Bronchial epithelial cell (primary cell): ENCODE results near the gene FBN3. TPM values are rescaled to one million over a fixed set of nuclear protein-coding genes. Genes with fewer than 3 reads are reported as not detected.

Source experiments
- DNase-seq: peaks from one replicate; pipeline ENCODE4 v3.0.0-alpha.2; 2010; ENCODE audit warnings: low read depth
- FAIRE-seq: peaks from 2 replicates; lab custom pipeline; 2011; peaks lifted over from hg19 to GRCh38; lab: Jason Lieb, UNC
- H3K27me3 ChIP-seq: 2 replicates; pipeline ENCODE4 v1.5.1; 2011; ENCODE audit warnings: low read length; ENCODE audit not compliant: control insufficient read depth, insufficient read depth
- H3K36me3 ChIP-seq: 2 replicates; pipeline ENCODE4 v1.5.1; 2011; ENCODE audit warnings: low read length; ENCODE audit not compliant: control insufficient read depth, insufficient read depth
- H3K4me3 ChIP-seq: 2 replicates; pipeline ENCODE4 v1.5.1; 2011; ENCODE audit warnings: mild to moderate bottlenecking, low read depth, low read length, control low read depth
- total RNA-seq: library from RNA; depleted of rRNA; stranded (reverse); fragments of >200 nt; gene quantifications from 2 replicates; pipeline ENCODE4 v1.2.1, GENCODE V29; 2014
- TF ChIP-seq, protein P1 (sequence below): IDR thresholded peaks from 2 replicates; pipeline ENCODE4 v1.5.1; 2011; ENCODE audit warnings: mild to moderate bottlenecking, moderate library complexity, low read length, control low read depth, inconsistent platforms; ENCODE audit not compliant: insufficient read depth, severe bottlenecking

Gene FBN3
- total RNA-seq, 1 donor from 2014 or later: not detected

DNA sequence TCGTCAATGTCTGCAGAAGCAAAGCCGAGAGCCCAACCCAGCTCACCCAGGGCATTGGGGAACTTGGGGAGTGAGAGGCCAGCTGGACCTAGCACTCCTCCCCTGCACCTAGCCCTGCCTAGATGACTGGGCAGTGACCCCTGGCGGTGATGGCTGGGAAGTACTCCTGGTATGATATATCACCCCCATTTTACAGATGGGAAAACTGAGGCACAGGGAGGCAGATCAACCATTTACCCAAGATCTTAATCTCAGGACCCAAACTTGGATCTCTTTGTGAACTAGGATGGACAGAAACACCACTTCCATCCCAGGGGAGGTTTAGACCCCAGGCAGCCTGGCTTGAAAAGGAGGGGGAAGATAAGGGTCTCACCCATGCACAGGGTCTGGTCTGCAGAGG, 53.3 kb downstream of the FBN3 start:
- TF ChIP-seq, protein P1, sequence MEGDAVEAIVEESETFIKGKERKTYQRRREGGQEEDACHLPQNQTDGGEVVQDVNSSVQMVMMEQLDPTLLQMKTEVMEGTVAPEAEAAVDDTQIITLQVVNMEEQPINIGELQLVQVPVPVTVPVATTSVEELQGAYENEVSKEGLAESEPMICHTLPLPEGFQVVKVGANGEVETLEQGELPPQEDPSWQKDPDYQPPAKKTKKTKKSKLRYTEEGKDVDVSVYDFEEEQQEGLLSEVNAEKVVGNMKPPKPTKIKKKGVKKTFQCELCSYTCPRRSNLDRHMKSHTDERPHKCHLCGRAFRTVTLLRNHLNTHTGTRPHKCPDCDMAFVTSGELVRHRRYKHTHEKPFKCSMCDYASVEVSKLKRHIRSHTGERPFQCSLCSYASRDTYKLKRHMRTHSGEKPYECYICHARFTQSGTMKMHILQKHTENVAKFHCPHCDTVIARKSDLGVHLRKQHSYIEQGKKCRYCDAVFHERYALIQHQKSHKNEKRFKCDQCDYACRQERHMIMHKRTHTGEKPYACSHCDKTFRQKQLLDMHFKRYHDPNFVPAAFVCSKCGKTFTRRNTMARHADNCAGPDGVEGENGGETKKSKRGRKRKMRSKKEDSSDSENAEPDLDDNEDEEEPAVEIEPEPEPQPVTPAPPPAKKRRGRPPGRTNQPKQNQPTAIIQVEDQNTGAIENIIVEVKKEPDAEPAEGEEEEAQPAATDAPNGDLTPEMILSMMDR: no peak
- FAIRE-seq: no peak
- Histone ChIP-seq H3K36me3 (no peaks in the 10 kb centered on the region), H3K4me3 (no peak overlapping the region), H3K27me3 (no peaks in the 10 kb centered on the region)
- DNase-seq: no peak

DNA sequence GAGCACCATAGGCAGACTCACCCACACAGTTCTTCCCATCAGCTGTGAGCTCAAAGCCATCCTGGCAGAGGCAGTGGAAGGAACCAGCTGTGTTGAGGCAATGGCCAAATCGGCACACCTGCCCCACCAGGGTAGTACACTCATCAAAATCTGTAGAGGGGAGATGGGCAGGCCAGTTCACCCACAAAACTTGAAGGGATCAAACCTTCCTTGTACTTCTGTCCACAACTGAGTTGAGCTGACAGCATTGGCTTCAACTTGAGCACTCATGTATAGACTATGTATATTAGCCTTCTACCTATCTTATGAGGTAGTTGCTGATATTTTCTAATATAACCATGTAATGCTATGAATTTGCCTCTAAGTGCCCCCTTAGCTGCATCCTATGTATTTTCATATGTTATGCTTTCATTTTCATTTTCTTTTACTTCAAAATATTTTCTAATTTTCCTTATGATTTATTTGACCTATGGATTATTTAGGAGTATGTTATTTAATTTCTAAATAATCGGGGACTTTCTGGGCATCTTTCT, 54.0 kb downstream of the FBN3 start:
- no peaks in the 10 kb centered on the region for H3K27me3 ChIP-seq
- H3K4me3 ChIP-seq: no peak overlapping the region
- no peaks in the 10 kb centered on the region for H3K36me3 ChIP-seq
- DNase-seq (no peak), FAIRE-seq (no peak)
- TF ChIP-seq, protein P1: no peak

DNA sequence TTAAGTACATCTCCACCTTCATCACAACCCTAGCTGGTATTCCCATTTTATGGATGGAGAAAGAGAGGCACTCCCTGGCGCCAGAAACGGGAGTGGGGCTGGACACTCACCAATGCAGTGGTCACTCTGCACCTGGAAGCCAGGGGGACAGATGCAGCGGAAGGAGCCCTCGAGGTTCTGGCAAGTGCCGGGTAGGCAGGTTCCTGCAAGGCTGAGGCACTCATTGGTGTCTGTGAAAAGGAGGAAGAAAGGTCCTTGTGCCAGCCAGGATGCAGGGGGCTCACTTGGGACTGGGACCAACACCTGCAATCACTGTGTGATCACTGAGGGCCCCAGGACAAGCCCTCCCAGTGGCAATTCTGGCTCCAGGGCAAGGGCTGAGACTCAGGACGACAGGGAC, 55.1 kb downstream of the FBN3 start:
- no peak for DNase-seq
- Histone ChIP-seq H3K36me3 (no peaks in the 10 kb centered on the region), H3K27me3 (no peaks in the 10 kb centered on the region), H3K4me3 (no peak overlapping the region)
- TF ChIP-seq, protein P1: no peak
- FAIRE-seq: no peak

DNA sequence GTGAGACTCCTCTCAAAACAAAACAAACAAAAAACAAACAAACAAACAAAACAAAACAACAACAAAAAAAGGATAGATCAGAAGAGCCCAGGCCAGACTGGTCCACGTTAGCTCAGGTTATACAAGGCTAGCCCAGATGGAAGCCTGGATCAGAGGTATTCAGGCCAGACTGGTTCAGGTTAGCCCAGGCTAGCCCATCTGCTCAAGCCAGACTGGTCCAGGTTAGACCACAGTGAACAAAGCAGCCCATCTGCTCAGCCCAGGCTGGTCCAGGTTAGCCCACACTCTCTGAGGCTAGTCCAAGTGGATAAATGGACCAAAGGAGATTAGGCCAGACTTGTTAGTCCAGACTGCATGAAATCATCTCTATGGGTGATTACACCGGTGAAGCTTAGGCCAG, 55.7 kb downstream of the FBN3 start:
- FAIRE-seq: no peak

DNA sequence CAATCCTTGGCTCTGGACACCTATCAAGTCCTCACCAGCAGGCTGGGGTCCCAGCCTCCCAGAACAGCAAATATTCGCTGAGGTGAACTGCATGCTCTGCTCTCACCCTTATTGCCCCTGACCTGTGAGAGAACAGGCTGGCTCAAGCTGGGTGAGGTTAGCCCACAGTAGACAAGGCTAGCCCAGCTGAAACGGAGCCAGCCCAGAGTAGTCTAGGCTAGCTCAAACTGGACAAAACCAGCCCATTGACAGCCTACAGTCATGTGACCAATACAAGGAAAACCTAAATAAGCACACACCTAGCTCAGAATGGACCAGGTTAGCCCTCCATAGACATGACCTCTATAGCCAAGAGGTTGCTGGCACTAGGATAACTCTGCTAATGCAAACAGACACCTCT, 58.4 kb downstream of the FBN3 start:
- no peak overlapping the region for H3K4me3 ChIP-seq
- H3K36me3 ChIP-seq: no peaks in the 10 kb centered on the region
- TF ChIP-seq, protein P1: no peak
- FAIRE-seq (no peak), DNase-seq (no peak)
- no peaks in the 10 kb centered on the region for H3K27me3 ChIP-seq

More for the DNA sequence above, 55.7 kb downstream of the FBN3 start:
- Histone ChIP-seq H3K36me3 (no peaks in the 10 kb centered on the region), H3K27me3 (no peaks in the 10 kb centered on the region), H3K4me3 (no peak overlapping the region)
- TF ChIP-seq, protein P1: no peak
- DNase-seq: no peak
